ENCODE results near the gene MIOX. TPM values are rescaled to one million over a fixed set of nuclear protein-coding genes. Genes with fewer than 3 reads are reported as not detected.

Gene MIOX
- total and polyA plus RNA-seq, 2 of the 13 experiments (the other 11 are each of a cell fraction or from before 2014, with no cell fraction given), result 1.5 to 2.9 TPM

DNA sequence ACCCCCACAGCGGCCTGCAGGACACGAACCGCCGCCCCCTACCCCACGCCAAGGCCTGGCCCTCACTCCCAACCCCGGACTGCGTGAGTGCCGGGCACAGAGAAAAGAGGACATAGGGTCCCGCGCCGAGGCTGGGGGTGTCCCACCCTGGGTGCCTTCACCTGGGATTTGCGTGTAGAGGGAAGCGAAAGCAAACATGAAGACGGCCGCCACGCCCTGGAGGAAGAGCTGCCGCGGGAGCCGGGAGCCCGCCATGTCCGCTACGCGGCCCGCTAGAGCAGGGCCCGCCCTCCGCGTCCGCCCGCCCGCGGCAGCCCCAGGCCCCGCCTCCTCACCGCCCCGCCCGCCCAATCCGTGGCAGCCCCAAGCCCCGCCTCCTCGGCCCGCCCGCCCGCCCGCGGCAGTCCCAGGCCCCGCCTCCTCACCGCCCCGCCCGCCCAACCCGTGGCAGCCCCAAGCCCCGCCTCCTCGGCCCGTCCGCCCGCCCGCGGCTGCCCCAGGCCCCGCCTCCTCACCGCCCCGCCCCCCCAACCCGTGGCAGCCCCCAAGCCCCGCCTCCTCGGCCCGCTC lies 20.8 kb downstream of the MIOX start, which contains the start of gene LMF2 (continued):
- TF ChIP-seq, protein P1, sequence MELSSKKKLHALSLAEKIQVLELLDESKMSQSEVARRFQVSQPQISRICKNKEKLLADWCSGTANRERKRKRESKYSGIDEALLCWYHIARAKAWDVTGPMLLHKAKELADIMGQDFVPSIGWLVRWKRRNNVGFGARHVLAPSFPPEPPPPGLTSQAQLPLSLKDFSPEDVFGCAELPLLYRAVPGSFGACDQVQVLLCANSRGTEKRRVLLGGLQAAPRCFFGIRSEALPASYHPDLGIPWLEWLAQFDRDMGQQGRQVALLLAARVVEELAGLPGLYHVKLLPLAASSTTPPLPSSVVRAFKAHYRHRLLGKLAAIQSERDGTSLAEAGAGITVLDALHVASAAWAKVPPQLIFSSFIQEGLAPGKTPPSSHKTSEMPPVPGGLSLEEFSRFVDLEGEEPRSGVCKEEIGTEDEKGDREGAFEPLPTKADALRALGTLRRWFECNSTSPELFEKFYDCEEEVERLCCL (CRISPR knock-in tag; IDR thresholded peaks at IDR 0.05; ENCODE audit: borderline replicate concordance), result no peak; the same call in 1 of the 2 replicates
- TF ChIP-seq, protein P2, sequence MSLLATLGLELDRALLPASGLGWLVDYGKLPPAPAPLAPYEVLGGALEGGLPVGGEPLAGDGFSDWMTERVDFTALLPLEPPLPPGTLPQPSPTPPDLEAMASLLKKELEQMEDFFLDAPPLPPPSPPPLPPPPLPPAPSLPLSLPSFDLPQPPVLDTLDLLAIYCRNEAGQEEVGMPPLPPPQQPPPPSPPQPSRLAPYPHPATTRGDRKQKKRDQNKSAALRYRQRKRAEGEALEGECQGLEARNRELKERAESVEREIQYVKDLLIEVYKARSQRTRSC (CRISPR knock-in tag; IDR thresholded peaks at IDR 0.05; ENCODE audit: low read depth), result no peak
- TF ChIP-seq, protein P3, sequence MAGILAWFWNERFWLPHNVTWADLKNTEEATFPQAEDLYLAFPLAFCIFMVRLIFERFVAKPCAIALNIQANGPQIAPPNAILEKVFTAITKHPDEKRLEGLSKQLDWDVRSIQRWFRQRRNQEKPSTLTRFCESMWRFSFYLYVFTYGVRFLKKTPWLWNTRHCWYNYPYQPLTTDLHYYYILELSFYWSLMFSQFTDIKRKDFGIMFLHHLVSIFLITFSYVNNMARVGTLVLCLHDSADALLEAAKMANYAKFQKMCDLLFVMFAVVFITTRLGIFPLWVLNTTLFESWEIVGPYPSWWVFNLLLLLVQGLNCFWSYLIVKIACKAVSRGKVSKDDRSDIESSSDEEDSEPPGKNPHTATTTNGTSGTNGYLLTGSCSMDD (CRISPR knock-in tag; IDR thresholded peaks at IDR 0.05), result no peak
- no peak for TF ChIP-seq AGO1 (IDR thresholded peaks at IDR 0.05; ENCODE audit: low read depth, low read length, poor library complexity, severe bottlenecking)
- TF ChIP-seq KDM4B (CRISPR knock-in tag; IDR thresholded peaks at IDR 0.05), result 0 out of 2 replicates have a peak, but pooled peaks have one; percentile 21
- TF ChIP-seq, protein P4, sequence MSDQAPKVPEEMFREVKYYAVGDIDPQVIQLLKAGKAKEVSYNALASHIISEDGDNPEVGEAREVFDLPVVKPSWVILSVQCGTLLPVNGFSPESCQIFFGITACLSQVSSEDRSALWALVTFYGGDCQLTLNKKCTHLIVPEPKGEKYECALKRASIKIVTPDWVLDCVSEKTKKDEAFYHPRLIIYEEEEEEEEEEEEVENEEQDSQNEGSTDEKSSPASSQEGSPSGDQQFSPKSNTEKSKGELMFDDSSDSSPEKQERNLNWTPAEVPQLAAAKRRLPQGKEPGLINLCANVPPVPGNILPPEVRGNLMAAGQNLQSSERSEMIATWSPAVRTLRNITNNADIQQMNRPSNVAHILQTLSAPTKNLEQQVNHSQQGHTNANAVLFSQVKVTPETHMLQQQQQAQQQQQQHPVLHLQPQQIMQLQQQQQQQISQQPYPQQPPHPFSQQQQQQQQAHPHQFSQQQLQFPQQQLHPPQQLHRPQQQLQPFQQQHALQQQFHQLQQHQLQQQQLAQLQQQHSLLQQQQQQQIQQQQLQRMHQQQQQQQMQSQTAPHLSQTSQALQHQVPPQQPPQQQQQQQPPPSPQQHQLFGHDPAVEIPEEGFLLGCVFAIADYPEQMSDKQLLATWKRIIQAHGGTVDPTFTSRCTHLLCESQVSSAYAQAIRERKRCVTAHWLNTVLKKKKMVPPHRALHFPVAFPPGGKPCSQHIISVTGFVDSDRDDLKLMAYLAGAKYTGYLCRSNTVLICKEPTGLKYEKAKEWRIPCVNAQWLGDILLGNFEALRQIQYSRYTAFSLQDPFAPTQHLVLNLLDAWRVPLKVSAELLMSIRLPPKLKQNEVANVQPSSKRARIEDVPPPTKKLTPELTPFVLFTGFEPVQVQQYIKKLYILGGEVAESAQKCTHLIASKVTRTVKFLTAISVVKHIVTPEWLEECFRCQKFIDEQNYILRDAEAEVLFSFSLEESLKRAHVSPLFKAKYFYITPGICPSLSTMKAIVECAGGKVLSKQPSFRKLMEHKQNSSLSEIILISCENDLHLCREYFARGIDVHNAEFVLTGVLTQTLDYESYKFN (CRISPR knock-in tag; conservative IDR thresholded peaks at IDR 0.05), result no peak
- no peak for TF ChIP-seq ZNF460 (CRISPR knock-in tag; IDR thresholded peaks at IDR 0.05; ENCODE audit: borderline replicate concordance)
- no peak for TF ChIP-seq PPARG (CRISPR knock-in tag; conservative IDR thresholded peaks at IDR 0.05)
- peak; percentile 52 for TF ChIP-seq POLR2AphosphoS5 (IDR thresholded peaks at IDR 0.05; ENCODE audit: low read depth, low read length)
- 0 out of 2 replicates have a peak, but pooled peaks have one; percentile 12 for TF ChIP-seq ELF1 (CRISPR knock-in tag; IDR thresholded peaks at IDR 0.05)
- TF ChIP-seq, protein P5, sequence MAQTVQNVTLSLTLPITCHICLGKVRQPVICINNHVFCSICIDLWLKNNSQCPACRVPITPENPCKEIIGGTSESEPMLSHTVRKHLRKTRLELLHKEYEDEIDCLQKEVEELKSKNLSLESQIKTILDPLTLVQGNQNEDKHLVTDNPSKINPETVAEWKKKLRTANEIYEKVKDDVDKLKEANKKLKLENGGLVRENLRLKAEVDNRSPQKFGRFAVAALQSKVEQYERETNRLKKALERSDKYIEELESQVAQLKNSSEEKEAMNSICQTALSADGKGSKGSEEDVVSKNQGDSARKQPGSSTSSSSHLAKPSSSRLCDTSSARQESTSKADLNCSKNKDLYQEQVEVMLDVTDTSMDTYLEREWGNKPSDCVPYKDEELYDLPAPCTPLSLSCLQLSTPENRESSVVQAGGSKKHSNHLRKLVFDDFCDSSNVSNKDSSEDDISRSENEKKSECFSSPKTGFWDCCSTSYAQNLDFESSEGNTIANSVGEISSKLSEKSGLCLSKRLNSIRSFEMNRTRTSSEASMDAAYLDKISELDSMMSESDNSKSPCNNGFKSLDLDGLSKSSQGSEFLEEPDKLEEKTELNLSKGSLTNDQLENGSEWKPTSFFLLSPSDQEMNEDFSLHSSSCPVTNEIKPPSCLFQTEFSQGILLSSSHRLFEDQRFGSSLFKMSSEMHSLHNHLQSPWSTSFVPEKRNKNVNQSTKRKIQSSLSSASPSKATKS (CRISPR knock-in tag; IDR thresholded peaks at IDR 0.05), result no peak
- peak; percentile 37; the same call in 1 of the 2 replicates for TF ChIP-seq BRD4 (CRISPR knock-in tag; IDR thresholded peaks at IDR 0.05)
- TF ChIP-seq ZNF792 (CRISPR knock-in tag; IDR thresholded peaks at IDR 0.05), result 0 out of 2 replicates have a peak, but pooled peaks have one; percentile 41
- TF ChIP-seq SRF (IDR thresholded peaks at IDR 0.05; ENCODE audit: low read depth, low read length), result no peak
- no peak for TF ChIP-seq ZNF484 (CRISPR knock-in tag; IDR thresholded peaks at IDR 0.05; ENCODE audit: borderline replicate concordance, low read depth)
- TF ChIP-seq KDM3A (CRISPR knock-in tag; IDR thresholded peaks at IDR 0.05; ENCODE audit: low read depth), result no peak
- no peak for TF ChIP-seq ZNF562 (CRISPR knock-in tag; IDR thresholded peaks at IDR 0.05; ENCODE audit: borderline replicate concordance)
- no peak for TF ChIP-seq KLF12 (CRISPR knock-in tag; IDR thresholded peaks at IDR 0.05; ENCODE audit: borderline replicate concordance)
- no peak for TF ChIP-seq ZC3H4 (CRISPR knock-in tag; IDR thresholded peaks at IDR 0.05; ENCODE audit: borderline replicate concordance)
- TF ChIP-seq, protein P6, sequence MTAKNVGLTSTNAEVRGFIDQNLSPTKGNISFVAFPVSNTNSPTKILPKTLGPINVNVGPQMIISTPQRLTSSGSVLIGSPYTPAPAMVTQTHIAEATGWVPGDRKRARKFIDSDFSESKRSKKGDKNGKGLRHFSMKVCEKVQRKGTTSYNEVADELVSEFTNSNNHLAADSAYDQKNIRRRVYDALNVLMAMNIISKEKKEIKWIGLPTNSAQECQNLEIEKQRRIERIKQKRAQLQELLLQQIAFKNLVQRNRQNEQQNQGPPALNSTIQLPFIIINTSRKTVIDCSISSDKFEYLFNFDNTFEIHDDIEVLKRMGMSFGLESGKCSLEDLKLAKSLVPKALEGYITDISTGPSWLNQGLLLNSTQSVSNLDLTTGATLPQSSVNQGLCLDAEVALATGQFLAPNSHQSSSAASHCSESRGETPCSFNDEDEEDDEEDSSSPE (CRISPR knock-in tag; IDR thresholded peaks at IDR 0.05), result 0 out of 2 replicates have a peak, but pooled peaks have one; percentile 43
